Activated effector memory CD4-positive, alpha-beta T cell treated with Interleukin-2 at 50 U/mL for 16 hours (primary cell): ENCODE measurements around the gene PLXDC2.

Source experiments
- DNase-seq: peaks from one replicate; pipeline ENCODE4 v3.0.0-alpha.2; 2020

Gene PLXDC2

DNA sequence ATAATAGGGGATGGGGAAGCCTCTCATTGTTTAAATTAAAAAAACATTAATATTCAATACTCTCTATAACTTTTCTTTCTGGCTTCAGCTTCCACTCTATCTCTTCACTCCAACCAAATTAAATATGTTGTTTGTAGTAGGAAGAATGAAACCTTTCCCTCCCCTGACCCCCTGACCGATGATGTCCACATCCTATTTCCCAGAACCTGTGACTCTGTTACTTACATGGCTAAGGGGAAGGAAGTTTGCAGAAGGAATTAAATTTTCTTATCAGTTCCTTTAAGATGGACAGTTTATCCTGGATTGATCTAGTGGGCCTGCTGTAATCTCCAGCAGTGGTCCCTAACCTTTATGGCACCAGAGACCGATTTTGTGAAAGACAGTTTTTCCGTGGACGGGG is 130.0 kb downstream of the PLXDC2 start:
- DNase-seq = no peak

DNA sequence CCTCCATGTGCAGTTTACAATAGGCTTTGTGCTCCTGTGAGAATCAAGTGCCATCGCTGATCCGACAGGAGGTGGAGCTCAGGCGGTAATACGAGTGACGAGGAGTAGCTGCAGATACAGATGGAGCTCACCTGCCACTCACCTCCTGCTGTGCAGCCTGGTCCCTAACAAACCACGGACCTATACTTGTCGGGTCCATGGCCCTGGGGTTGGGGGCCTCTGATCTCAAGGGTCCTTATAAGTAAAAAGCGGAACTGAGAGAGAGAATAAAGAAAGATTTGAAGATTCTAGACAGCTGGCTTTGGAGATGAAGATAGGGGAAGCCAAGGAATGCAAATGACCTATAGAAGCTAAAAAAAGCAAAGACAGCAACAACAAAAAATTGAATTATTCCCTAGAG is 130.6 kb downstream of the PLXDC2 start:
- no peak for DNase-seq

DNA sequence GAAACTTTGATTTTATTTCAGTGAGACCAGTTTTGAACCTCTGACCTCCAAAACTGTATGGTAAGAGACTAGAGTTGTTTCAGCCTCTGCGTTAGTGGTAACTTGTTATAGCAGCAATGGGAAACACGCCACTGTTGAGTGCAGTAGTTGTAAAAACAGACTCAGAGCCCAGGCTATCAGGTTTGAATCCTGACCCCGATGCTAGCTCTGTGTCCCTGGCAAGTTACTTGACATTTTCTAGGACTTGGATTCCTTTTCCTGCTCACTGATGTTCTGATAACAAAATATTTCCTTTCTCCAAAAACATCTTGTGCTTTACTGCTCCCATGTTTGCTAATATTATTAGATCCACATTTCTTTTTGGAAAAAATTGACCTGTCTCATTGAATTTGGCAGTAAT is 131.0 kb downstream of the PLXDC2 start:
- no peak for DNase-seq

DNA sequence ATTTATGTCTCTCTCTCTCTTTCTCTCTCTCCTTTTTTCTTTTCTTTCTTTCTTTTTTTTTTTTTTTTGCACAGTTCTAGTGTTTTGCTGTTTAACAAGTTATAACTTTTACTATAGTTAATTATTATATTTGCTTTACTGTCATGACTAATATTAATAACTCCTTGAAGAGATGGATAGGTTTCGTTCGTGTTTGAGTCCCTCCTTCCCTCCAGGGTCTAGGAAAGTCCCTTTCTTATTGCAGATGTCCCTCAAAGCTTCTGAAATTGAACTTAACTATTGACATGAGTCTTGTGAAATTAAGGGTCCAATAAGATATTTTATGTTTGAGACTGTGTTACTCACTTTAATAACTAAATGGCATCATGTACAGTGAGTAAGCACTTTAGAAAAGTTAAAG is 131.4 kb downstream of the PLXDC2 start:
- no peak for DNase-seq

DNA sequence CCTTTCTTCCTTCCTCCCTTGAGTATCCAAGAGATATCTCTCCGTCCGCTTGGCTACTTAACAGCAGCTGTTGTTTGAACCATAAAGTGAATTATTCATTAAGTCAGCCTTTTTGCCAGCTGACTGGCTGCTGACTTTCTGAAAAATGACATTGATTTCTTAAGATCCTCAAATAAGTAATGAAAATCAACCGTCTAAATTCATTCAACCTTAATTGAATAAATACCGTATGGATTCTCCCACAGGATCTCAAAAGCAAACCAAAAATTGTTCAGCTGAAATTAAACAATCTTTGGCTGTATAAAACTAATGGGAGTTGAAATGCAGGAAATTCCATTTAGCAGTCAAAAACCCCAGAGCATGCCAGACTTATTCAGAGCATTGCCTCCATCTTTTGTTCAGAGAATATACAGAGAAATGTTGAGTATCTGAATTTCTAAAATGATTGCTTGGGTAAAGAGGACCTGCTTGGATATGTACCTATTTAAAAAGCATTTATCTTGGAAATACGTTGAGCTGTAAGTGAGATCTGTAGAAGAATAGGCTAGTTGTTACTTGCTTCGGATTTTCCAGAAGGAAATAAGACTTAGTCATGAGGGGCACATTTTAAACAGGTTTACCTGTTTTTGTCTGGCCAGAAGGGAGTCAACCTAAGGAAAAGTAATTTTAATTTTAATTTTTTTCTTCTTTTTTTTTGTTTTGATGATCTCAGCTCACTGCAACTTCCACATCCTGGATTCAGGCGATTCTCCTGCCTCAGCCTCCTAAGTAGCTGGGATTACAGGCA is 136.2 kb downstream of the PLXDC2 start:
- DNase-seq = no peak

DNA sequence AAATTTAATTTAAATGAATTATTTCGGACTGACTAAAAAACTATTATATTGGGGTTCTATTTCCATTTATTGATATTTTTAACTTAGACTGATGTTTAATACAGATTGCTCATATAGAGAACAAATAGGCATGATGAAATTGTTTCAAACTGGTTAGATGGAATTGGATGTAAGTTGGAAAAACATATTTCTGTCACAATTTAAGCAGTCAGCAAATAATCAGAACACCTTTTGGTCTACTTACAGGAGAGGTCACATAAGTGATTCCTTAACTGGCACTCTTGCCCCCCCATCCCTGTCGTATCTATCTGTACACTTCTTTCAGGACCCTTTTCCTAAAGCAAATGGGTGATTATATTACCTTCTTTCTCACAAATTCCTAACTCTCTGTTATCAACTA is 138.4 kb downstream of the PLXDC2 start:
- DNase-seq = no peak

DNA sequence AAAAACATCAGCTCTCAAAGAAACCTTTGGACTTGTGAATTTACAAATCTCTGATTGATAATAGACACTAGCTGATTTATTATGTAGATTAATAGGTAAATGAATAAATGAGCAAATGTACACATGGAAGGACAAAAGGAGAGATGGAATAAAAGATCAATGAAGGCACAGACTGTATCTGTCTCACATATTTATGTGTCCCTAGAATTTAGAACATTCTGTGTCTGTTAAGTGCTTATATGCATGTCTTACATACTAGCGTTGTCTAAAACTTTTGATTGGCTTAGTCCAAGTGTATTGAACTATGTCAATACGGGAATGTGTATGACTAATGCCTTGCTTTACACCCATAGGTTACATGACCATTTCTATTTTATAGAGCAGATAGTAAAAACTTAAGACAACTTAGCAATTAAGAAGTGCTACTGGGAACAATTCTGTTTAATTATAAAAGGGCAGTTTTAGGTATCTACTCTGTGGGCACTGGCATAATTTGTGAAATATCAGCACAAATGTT is 140.3 kb downstream of the PLXDC2 start:
- no peak for DNase-seq

DNA sequence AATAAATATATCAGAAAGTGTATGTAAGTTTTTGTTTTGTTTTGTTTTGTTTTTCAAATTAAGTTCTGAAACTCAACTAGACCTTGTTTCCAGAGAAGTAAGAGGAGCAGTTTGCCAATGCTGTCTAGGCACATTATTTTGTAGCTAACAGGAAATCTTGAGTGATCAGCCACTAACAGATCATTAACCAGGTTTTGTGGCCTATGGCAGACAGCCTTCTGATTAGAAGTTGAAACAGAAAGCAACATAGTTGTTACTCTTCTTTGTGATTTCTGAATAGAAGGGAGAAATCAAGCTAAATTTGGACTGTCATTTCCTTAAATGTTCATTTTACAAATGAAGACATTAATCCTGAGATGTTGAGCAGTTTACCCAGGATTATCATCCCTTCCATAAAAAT is 142.6 kb downstream of the PLXDC2 start:
- DNase-seq = no peak

DNA sequence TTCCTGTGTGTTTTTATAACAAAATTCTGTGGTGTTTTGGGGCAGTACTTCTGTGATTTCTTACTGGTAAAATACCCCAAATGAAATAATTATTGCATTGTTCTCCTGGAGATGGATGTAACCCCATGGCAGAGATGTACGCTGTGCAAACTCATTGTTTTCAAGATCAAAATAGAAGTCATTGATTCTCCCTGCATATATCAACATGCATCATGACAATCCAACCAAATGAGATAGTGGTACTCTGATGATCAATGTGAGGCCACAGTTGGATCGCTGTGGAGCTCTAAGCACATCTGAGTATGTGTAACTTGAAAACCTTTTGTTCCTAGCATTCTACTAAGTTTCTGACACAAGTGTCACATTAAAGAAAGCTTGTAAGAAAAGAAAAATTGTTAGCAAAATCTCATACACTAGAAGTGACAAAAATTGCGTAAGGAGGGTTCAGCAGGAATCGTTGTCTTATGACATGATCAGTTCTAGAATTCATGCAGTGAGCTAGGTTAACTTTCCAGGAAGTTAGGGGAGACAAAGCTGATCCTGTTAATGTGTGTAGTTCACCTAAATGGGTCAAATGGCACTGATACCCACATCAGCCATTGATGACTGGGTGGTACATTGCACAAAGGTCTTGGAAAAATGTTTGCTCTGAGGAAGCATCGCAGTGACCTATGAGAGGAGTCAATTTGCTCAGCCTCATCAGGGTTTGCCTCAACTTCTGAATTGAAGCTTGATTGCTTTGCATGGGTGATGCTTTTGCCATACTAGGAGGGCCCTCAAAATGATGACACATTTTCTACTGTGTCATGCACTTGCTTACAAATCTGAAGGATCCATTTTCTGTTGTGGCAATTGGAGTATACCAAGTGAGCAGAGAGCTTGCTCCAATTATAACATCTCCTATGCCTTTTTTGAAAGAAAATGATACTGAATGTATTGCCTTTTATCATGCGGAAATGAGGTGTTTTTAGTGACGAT is 145.1 kb downstream of the PLXDC2 start:
- DNase-seq = no peak

DNA sequence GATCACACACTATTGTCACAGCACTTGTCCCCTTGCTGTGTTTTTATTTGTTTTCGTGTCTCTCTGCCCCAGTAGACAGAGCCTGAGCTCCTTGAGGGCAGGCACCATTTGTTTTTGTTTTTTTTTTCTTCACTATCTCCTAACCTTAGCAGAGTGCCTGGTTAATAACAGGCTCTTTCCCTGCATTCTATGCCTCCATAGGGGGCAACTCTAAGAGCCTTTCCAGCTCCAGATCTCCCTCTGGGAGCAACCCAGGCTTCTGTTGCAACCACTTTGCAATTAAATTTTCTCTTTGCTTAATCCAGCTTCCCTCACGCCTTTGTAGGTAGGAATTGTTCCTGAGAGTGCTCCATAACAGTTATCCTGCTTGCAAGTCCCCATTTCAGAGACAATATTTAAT is 148.4 kb downstream of the PLXDC2 start:
- DNase-seq = no peak

DNA sequence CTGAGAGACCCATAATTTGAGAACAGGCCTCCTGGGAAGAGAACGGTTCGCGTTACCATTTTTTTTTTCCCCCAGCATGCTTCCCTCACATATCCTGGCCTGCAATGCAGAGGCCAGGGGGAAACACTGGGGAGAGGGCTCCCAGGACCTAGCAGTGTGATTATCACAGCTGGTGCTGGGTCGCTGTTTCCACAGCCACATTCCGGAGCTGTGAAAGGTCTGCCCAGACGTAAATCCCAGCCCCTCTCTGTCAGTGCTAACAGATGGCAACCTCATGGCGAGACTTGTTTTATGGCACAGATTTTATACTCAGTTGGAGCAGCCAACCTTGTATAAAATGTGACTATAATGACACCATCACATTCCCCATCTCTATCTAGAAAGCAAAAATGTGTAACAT is 150.5 kb downstream of the PLXDC2 start:
- DNase-seq = no peak

DNA sequence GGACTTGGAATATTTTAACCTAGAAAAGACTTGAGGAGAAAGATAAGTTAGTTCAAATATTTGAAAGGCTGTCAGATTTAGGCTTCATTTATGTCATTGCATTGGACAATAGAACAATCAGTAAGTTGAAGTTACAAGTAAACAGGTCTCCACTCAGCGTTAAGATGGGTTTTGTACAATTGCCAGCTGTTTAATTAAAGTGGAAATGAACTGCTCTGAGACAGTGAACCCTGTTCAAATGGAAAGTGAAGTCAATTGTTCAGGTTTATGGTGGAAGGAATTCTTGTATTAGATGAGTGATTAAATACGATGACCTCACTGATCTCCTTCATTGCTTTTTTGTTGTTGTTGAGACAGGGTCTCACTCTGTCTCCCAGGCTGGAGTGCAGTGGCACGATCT is 151.7 kb downstream of the PLXDC2 start:
- DNase-seq = no peak

DNA sequence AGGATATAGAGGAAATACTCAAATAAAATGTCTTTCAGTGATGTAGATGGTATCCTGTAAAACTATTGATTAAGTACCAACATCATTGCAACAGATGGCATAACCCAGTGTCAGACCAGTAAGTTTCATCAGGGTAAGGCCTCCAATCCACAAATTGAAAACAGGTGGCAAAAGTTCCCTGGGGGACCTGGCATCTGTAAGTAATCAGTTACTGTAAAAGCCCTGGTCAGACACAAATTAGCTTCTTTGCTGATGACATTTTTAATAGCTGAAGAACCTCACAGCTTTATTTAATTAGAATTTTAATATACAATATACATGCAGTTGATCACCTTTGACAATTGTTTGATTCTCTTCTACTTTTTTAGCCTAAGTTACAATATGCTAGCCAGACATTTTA is 152.5 kb downstream of the PLXDC2 start:
- no peak for DNase-seq

DNA sequence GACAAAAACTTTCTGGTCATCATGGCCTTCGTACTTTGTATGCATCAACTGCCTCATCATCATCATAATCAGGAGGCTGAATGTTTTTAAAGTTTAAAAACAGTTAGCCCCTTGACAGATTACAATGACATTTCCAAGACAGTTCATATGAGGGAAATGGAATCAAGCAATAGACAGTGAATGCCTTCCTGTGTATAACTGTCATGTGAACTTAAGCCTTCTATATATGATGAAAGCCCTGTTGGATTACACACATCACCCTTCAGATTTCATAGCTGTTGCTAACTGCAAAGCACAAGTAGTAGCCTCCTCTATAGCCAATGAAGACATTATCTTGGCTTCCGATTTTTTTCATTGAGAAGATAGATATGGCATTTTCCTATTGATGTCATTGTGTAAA is 154.0 kb downstream of the PLXDC2 start:
- DNase-seq = no peak

DNA sequence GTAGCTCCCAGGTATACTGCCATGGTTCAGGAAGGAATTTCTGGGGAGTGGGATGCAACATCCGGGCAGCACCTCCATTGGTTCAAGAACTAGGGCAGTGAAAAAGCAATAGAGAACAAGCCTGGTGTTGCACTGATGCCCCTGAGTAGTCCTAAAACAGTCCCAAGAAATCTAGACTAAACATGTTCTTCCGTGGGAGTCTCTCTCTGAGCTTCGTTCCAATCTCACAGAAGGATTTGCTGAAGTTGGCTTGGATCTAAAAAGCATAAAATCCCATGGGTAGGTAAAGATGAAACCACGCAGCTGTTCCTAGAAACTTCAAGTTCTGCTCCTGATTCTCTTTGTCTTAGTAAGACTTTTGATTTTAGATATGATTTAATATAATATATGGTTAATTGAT is 154.5 kb downstream of the PLXDC2 start:
- no peak for DNase-seq

DNA sequence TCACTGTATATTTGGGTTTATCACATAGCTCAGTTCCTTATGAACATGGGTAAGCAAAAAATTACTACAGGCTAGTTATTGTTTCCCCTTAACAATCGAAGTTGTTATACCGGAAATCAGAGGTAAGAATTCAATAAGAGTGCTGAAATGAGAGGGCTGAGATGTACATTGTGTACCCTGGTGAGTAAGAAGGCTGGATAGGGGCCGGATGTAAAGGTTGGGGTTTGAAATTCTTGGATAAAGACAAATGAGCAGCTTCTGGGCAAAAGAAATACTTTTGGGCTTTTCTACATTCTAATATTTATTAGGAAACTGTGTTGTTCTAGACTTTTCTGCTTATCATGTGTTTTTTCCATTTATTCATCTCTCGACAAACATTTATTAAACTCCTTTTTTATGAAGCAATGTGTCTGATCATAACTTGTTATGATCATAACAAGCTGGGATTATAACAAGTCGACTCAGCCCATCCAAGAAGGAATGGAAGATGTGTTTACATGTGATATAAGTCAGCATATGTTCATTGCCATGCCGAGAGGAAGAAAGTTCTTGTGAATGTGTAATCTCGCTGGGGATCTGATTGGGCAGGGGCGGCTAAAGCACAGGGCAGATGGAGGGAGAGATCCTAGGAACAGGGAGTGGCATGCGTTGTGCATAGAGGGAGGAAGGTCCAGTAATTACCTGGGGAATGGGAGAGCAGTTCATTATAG is 155.3 kb downstream of the PLXDC2 start:
- DNase-seq = no peak

DNA sequence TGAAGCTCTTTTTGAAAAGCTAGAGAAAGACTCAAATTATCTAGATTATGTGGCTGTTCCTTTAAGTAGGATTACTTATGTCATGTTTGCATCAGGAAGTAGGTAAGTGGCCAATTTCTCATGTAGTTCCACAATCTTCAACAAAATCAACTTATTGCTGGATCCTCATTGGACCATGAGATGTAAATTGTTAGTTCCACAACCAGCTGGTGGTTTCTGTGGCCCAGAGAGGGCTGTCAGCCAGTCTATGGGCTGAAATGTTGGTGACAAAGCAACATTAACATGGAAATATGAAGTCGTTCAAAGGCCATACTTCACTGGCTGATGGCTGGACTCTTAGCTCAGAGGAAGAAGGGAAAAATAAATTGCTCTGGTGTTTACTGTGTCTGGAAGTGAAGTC is 157.9 kb downstream of the PLXDC2 start:
- DNase-seq = no peak

DNA sequence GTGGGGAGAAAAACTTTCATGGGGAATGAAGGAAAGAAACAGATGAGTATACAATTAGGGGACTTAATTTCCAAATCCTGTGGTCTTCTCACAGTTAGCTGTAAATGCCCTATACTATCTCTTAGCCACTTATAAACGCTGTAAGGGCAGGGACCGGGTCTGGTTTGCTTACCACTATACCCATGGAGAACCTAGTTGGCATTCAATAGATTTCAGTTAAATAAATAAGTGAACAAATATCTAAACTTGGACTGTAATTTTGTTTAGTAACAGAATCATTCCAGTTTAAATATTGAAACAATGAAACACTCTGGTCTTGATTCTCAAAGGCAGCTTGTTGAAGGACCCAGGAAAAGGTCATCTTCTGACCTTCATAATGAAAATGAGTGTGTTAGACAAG is 158.3 kb downstream of the PLXDC2 start:
- DNase-seq = no peak

DNA sequence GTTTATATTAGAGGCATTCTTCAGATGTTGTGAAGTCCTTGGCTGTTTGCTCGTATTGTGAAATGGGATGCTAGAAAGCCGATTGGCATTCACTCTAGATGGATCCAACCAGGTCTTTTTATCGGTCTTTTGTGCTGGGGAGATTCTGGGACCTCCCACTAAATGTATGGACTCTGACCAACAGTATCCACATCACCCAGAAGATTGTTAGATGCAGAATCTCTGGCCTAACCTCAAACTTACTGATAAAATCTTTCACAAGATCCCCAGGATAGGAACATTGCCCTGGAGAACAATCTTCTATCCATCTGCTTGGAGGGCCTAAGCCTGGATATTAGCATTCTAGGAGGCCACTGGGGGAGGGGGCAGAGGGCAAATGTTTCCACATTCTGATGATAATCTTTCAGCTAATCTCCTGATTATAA is 160.9 kb downstream of the PLXDC2 start:
- DNase-seq = no peak

DNA sequence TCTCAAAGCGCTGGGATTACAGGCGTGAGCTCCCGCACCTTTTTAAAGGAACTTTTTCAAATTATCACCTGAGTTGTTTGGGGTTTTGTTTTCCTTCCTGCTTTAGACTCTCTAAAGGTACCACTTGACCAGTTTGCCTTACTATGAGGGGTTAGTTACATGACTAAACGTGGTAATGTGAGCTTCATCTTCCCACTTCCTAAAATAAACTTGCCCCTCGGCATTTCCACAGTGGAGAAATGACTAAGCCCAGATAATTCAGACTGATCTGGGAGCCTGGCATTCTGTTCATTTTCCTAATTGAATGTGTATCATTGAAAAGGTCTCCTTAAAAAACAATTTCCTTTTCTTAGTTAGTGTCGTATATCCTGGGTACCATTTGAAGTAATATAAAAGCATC is 163.4 kb downstream of the PLXDC2 start:
- no peak for DNase-seq

DNA sequence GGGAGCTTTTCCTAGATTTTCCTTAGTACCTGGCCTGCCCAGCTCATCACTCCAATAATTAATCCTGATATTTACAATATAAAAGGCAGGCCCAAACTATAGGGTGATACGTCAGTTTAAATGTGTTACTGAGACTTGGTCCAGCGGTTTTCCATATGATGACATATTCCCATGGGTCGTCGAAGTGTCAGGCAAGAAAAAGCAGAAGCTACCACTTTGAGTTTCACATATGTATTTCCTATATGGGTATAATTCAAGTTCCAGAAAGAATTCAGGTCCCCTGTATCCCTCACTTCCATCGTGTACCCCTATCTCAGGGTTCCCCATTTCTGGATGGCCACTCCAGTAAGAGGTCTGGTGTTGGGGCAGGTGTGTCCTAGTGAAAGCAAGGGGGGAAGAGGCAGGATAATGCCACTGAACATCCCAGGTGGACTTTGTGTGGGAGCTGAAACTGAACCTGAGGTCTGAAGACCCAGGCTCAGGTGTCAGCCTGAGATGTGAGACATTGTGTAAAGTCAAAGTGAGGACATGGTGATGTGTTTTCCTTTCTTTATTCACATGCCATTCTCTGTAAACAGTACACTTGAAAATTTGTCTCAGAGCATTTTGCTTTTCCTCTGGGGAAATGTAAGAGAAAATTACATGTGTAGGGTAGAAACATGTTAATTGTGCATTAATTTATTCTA is 167.8 kb downstream of the PLXDC2 start:
- DNase-seq = no peak

DNA sequence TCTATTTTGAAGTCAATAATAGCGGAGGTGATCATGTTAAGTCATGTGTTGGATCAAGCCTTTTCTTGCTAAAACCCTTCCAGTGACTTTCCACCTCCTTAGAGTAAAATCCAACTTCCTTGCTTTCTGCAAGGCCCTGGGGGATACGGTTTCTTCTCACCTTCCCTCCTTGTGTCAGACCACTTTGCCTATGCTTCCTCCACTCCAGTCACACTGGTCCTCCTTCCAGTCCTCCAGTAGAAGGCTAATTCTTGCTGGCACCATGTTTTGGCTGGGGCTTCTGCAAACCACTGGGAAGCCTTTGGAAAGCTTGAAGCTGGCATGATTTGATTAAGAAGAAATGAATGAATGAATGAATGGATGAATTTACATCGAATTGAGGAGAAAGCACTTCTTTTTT is 169.5 kb downstream of the PLXDC2 start:
- DNase-seq = no peak

DNA sequence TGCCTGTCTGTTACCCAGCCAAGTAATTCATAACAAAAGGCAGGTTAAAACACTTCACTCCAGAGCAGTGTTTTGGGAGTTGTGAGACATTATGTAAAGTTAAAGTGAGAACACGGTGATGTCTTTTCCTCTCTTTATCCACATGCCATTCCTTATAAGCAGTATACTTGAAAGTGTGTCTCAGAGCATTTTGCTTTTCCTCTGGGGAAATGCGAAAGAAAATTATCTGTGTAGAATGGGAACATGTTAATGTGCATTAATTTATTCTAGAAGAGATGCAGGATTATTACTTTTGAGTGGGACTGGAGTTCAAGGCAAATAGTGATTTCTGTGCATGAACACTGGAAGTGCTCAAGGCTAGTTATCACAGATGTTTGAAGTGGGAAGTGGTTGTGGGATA is 170.4 kb downstream of the PLXDC2 start:
- DNase-seq = no peak
